Measurements from ENCODE around the gene KCTD1. TPM values are rescaled to one million over a fixed set of nuclear protein-coding genes. Genes with fewer than 3 reads are reported as not detected.

The KCTD1 gene
- total and polyA plus RNA-seq, 4 donors: 4.0 to 17.5 (median 9.2) TPM

- Histone ChIP-seq H3K9me3 (ENCODE audit: control insufficient read depth in 4 of 4, insufficient read depth in 3 of 4, low read length in 3 of 4) (peaks cover 0 to 3% (median 0%) of the 10 kb centered on the region in 4 donors), H3K4me3 (no peak overlapping the region), H3K27me3 (ENCODE audit: control insufficient read depth in 3 of 3, insufficient read depth in 3 of 3, low read length in 2 of 3) (no peaks in the 10 kb centered on the region), H3K4me1 (ENCODE audit: control insufficient read depth in 5 of 5, insufficient read depth in 5 of 5, low read length in 5 of 5) (peaks cover 0 to 5% (median 0%) of the 10 kb centered on the region in 5 donors), H3K9ac (ENCODE audit: insufficient read depth in 1 of 2, low read length in 2 of 2) (no peak overlapping the region), H3K27ac (ENCODE audit: low read depth in 1 of 2, low read length in 1 of 2) (no peak overlapping the region), H3K36me3 (ENCODE audit: control insufficient read depth in 4 of 4, insufficient read depth in 4 of 4, low read length in 4 of 4) (peaks cover 0 to 12% (median 6%) of the 10 kb centered on the region in 4 donors)
- DNase-seq (no peak), ATAC-seq (ENCODE audit: insufficient read depth, low FRiP score) (no peak)
- no peak for TF ChIP-seq CTCF (IDR thresholded peaks at IDR 0.05; ENCODE audit: control extremely low read depth, extremely low read depth)
- WGBS, 2 donors: 96 to 98% methylated on average over 15 of the region's 15 CpGs
Observed at GRCh38 chr18:26455639-26456038, 92.7 kb downstream of the KCTD1 start.

- no peak for ATAC-seq (ENCODE audit: insufficient read depth, low FRiP score)
- H3K4me1 ChIP-seq (ENCODE audit: control insufficient read depth in 5 of 5, insufficient read depth in 5 of 5, low read length in 5 of 5): peaks cover 0 to 5% (median 0%) of the 10 kb centered on the region in 5 donors
Observed at GRCh38 chr18:26454616-26455015, 93.7 kb downstream of the KCTD1 start.

GRCh38 chr18:26454192-26454591 is 94.2 kb downstream of the KCTD1 start:
- Histone ChIP-seq H3K9ac (ENCODE audit: insufficient read depth in 1 of 2, low read length in 2 of 2) (no peak overlapping the region), H3K4me1 (ENCODE audit: control insufficient read depth in 5 of 5, insufficient read depth in 5 of 5, low read length in 5 of 5) (peaks cover 0 to 5% (median 0%) of the 10 kb centered on the region in 5 donors), H3K9me3 (ENCODE audit: control insufficient read depth in 4 of 4, insufficient read depth in 3 of 4, low read length in 3 of 4) (peaks cover 0 to 3% (median 0%) of the 10 kb centered on the region in 4 donors), H3K27ac (ENCODE audit: low read depth in 1 of 2, low read length in 1 of 2) (no peak overlapping the region), H3K36me3 (ENCODE audit: control insufficient read depth in 4 of 4, insufficient read depth in 4 of 4, low read length in 4 of 4) (peaks cover 0 to 9% (median 3%) of the 10 kb centered on the region in 4 donors), H3K4me3 (no peak overlapping the region), H3K27me3 (ENCODE audit: control insufficient read depth in 3 of 3, insufficient read depth in 3 of 3, low read length in 2 of 3) (no peaks in the 10 kb centered on the region)
- no peak for DNase-seq
- ATAC-seq (ENCODE audit: insufficient read depth, low FRiP score): no peak
- TF ChIP-seq CTCF (IDR thresholded peaks at IDR 0.05; ENCODE audit: control extremely low read depth, extremely low read depth): no peak
- WGBS, 2 donors: 87 to 90% methylated on average over 3 of the region's 3 CpGs

More at GRCh38 chr18:26454616-26455015, 93.7 kb downstream of the KCTD1 start:
- WGBS, 2 donors: 93 to 96% methylated on average over 6 of the region's 6 CpGs
- peaks cover 0 to 3% (median 0%) of the 10 kb centered on the region in 4 donors for H3K9me3 ChIP-seq (ENCODE audit: control insufficient read depth in 4 of 4, insufficient read depth in 3 of 4, low read length in 3 of 4)
- no peak overlapping the region for H3K9ac ChIP-seq (ENCODE audit: insufficient read depth in 1 of 2, low read length in 2 of 2)
- H3K27me3 ChIP-seq (ENCODE audit: control insufficient read depth in 3 of 3, insufficient read depth in 3 of 3, low read length in 2 of 3): no peaks in the 10 kb centered on the region
- TF ChIP-seq CTCF (IDR thresholded peaks at IDR 0.05; ENCODE audit: control extremely low read depth, extremely low read depth): no peak
- no peak overlapping the region for H3K27ac ChIP-seq (ENCODE audit: low read depth in 1 of 2, low read length in 1 of 2)
- peaks cover 0 to 12% (median 6%) of the 10 kb centered on the region in 4 donors for H3K36me3 ChIP-seq (ENCODE audit: control insufficient read depth in 4 of 4, insufficient read depth in 4 of 4, low read length in 4 of 4)
- no peak overlapping the region for H3K4me3 ChIP-seq
- DNase-seq: no peak

- Histone ChIP-seq H3K4me3 (no peak overlapping the region), H3K9ac (ENCODE audit: insufficient read depth in 1 of 2, low read length in 2 of 2) (no peak overlapping the region), H3K27ac (ENCODE audit: low read depth in 1 of 2, low read length in 1 of 2) (no peak overlapping the region), H3K9me3 (ENCODE audit: control insufficient read depth in 4 of 4, insufficient read depth in 3 of 4, low read length in 3 of 4) (peaks cover 0 to 3% (median 0%) of the 10 kb centered on the region in 4 donors), H3K4me1 (ENCODE audit: control insufficient read depth in 5 of 5, insufficient read depth in 5 of 5, low read length in 5 of 5) (peaks cover 0 to 2% (median 0%) of the 10 kb centered on the region in 5 donors), H3K36me3 (ENCODE audit: control insufficient read depth in 4 of 4, insufficient read depth in 4 of 4, low read length in 4 of 4) (peaks cover 0 to 4% (median under 1%) of the 10 kb centered on the region in 4 donors), H3K27me3 (ENCODE audit: control insufficient read depth in 3 of 3, insufficient read depth in 3 of 3, low read length in 2 of 3) (no peaks in the 10 kb centered on the region)
- TF ChIP-seq CTCF (IDR thresholded peaks at IDR 0.05; ENCODE audit: control extremely low read depth, extremely low read depth): no peak
- no peak for ATAC-seq (ENCODE audit: insufficient read depth, low FRiP score)
- 92 to 93% methylated on average over 4 of the region's 4 CpGs for WGBS, 2 donors
- DNase-seq: no peak
Observed at GRCh38 chr18:26453386-26453901, 94.9 kb downstream of the KCTD1 start.
